ENCODE data around the gene PCNX2. TPM values are rescaled to one million over a fixed set of nuclear protein-coding genes. Genes with fewer than 3 reads are reported as not detected.

The PCNX2 gene
- total RNA-seq, 1 experiment from 2014 or later: 15.3 TPM

DNA sequence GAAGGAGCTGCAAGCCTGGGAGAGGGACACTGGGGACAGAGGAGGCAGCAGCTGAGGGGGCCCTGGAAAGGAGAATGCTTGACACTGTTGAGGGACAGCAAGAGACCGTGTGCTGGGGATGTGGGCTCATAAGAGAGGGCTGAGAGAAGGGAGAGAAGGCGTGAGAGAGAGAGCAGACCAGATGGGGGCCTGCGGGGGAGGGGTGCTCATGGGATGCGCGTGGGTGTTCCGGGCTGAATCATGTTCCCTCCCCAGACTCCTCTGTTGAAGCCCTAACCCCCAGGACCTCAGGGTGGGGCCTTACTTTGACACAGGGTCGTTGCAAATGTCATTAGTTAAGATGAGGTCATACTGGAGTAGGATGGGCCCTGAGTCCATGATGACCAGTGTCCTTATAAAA is 304.3 kb downstream of the PCNX2 start:
- H3K9ac ChIP-seq (ENCODE audit: low read length): no peak overlapping the region
- H3K36me3 ChIP-seq (ENCODE audit: control insufficient read depth in 1 of 2, insufficient read depth in 2 of 2, low read length in 2 of 2): peaks cover 0 to 6% of the 10 kb centered on the region in 2 experiments; a peak in 2 of 4 replicates
- H2AFZ ChIP-seq (ENCODE audit: low read depth, low read length, poor library complexity, severe bottlenecking): no peak overlapping the region
- no peaks in the 10 kb centered on the region for H3K9me2 ChIP-seq (ENCODE audit: insufficient read depth)
- no peak overlapping the region for H3K4me2 ChIP-seq (ENCODE audit: low read length)
- no peak for TF ChIP-seq ZNF274 (IDR thresholded peaks at IDR 0.05; ENCODE audit: low read depth, low read length)
- POLR2A ChIA-PET: no interaction called here
- H3K4me3 ChIP-seq (replicated peaks in 1 of 2; ENCODE audit: low read depth in 1 of 2, low read length in 2 of 2): no peak overlapping the region
- H3K27ac ChIP-seq (ENCODE audit: low read depth, low read length): no peak overlapping the region
- DNase-seq (ENCODE audit: low read depth, low spot score) (no peak), ATAC-seq (no peak)
- BruUV-seq (replicated peaks): no TSS peak
- peaks cover 5 to 8% of the 10 kb centered on the region in 2 experiments; a peak in 1 of 4 replicates for H3K4me1 ChIP-seq (ENCODE audit: control insufficient read depth in 1 of 2, insufficient read depth in 2 of 2, low read length in 2 of 2)
- H3K79me2 ChIP-seq (ENCODE audit: insufficient read depth, low read length): no peaks in the 10 kb centered on the region
- no peaks in the 10 kb centered on the region for H3K27me3 ChIP-seq (ENCODE audit: insufficient read depth, low read length)
- no peaks in the 10 kb centered on the region for H4K20me1 ChIP-seq (ENCODE audit: insufficient read depth)
- intact Hi-C loops (cut with micrococcal nuclease): no loop called here
- peaks cover 4 to 5% of the 10 kb centered on the region in 2 experiments; a peak in 2 of 4 replicates for H3K9me3 ChIP-seq (ENCODE audit: control insufficient read depth in 1 of 2, insufficient read depth in 1 of 2, low read depth in 1 of 2, low read length in 2 of 2)
- CTCF ChIA-PET: no interaction called here
- RAD21 ChIA-PET (ENCODE audit: low non-redundant PET in 1 of 2, low total read pairs in 2 of 2, uncharacterized antibody in 2 of 2, unreplicated experiment in 2 of 2): no interaction called here

DNA sequence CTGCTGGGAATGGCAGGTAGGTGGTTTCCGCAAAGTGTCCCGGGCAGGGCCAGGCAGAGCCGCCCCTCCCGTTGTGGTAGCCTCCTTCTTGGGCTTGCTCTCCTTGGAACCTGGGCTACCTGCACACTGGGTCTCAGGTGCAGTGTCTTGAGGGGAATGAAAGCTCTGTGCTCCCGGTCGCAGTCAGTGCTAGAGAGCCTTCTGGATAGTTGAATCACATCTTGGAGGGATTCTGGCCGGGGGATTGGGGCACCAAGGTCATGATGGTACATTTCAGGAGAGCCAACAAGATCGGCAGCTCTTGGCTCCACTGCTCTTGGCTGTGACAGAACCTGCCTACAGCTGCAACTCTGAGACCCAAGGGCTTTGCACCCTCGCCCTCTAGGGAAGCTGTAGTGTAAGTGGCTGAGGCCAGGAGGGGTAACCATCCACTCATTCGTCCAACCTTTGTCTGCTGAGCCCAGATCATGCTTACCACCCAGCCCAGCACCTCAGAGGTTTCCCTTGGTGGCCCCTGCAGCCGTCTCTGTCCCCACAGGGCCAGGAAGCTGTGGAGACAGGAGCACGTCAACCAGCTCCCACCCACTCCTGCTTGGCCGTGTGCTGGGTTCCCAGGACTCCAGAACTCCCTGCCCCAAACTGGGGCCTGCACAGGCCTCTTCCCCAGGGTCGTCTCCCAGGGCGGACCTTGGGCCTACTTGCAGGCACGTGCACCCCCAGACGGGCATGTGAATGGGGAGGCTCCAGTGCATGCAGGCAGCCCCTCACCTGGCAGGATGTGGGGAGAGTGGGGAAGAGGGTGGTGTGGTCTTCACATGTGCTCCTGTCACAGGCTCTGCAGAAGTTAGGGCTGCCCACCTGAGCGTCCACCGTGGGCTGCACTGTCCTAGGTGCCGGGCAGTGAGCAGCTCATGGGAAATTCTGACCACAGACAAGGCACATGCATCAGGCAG is 305.1 kb downstream of the PCNX2 start:
- ChIA-PET CTCF (no interaction called here), RAD21 (ENCODE audit: low non-redundant PET in 1 of 2, low total read pairs in 2 of 2, uncharacterized antibody in 2 of 2, unreplicated experiment in 2 of 2) (no interaction called here), POLR2A (no interaction called here)
- Histone ChIP-seq H2AFZ (ENCODE audit: low read depth, low read length, poor library complexity, severe bottlenecking) (no peak overlapping the region), H3K4me1 (ENCODE audit: control insufficient read depth in 1 of 2, insufficient read depth in 2 of 2, low read length in 2 of 2) (peaks cover 5 to 8% of the 10 kb centered on the region in 2 experiments; a peak in 1 of 4 replicates), H4K20me1 (ENCODE audit: insufficient read depth) (no peaks in the 10 kb centered on the region), H3K4me3 (replicated peaks in 1 of 2; ENCODE audit: low read depth in 1 of 2, low read length in 2 of 2) (no peak overlapping the region), H3K36me3 (ENCODE audit: control insufficient read depth in 1 of 2, insufficient read depth in 2 of 2, low read length in 2 of 2) (peaks cover 0 to 6% of the 10 kb centered on the region in 2 experiments; a peak in 2 of 4 replicates), H3K9me2 (ENCODE audit: insufficient read depth) (no peaks in the 10 kb centered on the region), H3K4me2 (ENCODE audit: low read length) (no peak overlapping the region), H3K27ac (ENCODE audit: low read depth, low read length) (no peak overlapping the region), H3K79me2 (ENCODE audit: insufficient read depth, low read length) (no peaks in the 10 kb centered on the region), H3K9me3 (ENCODE audit: control insufficient read depth in 1 of 2, insufficient read depth in 1 of 2, low read depth in 1 of 2, low read length in 2 of 2) (peaks cover 4 to 5% of the 10 kb centered on the region in 2 experiments; a peak in 2 of 4 replicates), H3K27me3 (ENCODE audit: insufficient read depth, low read length) (no peaks in the 10 kb centered on the region), H3K9ac (ENCODE audit: low read length) (no peak overlapping the region)
- DNase-seq (ENCODE audit: low read depth, low spot score): no peak
- no TSS peak for BruUV-seq (replicated peaks)
- intact Hi-C loops (cut with micrococcal nuclease): no loop called here
- ATAC-seq: no peak
- no peak for TF ChIP-seq YY1 (IDR thresholded peaks at IDR 0.05; ENCODE audit: extremely low read depth, insufficient replicate concordance, low read depth, low read length)
- TF ChIP-seq SIN3A (IDR thresholded peaks at IDR 0.05; ENCODE audit: low read depth): no peak
- no peak for TF ChIP-seq SP1 (IDR thresholded peaks at IDR 0.05; ENCODE audit: low read depth)
- TF ChIP-seq, protein P1, sequence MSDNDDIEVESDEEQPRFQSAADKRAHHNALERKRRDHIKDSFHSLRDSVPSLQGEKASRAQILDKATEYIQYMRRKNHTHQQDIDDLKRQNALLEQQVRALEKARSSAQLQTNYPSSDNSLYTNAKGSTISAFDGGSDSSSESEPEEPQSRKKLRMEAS (IDR thresholded peaks at IDR 0.05): no peak
- no peak for TF ChIP-seq ZFX (IDR thresholded peaks at IDR 0.05)
- TF ChIP-seq, protein P2, sequence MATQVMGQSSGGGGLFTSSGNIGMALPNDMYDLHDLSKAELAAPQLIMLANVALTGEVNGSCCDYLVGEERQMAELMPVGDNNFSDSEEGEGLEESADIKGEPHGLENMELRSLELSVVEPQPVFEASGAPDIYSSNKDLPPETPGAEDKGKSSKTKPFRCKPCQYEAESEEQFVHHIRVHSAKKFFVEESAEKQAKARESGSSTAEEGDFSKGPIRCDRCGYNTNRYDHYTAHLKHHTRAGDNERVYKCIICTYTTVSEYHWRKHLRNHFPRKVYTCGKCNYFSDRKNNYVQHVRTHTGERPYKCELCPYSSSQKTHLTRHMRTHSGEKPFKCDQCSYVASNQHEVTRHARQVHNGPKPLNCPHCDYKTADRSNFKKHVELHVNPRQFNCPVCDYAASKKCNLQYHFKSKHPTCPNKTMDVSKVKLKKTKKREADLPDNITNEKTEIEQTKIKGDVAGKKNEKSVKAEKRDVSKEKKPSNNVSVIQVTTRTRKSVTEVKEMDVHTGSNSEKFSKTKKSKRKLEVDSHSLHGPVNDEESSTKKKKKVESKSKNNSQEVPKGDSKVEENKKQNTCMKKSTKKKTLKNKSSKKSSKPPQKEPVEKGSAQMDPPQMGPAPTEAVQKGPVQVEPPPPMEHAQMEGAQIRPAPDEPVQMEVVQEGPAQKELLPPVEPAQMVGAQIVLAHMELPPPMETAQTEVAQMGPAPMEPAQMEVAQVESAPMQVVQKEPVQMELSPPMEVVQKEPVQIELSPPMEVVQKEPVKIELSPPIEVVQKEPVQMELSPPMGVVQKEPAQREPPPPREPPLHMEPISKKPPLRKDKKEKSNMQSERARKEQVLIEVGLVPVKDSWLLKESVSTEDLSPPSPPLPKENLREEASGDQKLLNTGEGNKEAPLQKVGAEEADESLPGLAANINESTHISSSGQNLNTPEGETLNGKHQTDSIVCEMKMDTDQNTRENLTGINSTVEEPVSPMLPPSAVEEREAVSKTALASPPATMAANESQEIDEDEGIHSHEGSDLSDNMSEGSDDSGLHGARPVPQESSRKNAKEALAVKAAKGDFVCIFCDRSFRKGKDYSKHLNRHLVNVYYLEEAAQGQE (IDR thresholded peaks at IDR 0.05; ENCODE audit: low read depth): no peak
- no peak for TF ChIP-seq JUND (IDR thresholded peaks at IDR 0.05)
- no peak for TF ChIP-seq ZNF274 (IDR thresholded peaks at IDR 0.05; ENCODE audit: low read depth, low read length)
- no peak for TF ChIP-seq EZH2phosphoT487 (IDR thresholded peaks at IDR 0.05; ENCODE audit: borderline replicate concordance)
- TF ChIP-seq, protein P3, sequence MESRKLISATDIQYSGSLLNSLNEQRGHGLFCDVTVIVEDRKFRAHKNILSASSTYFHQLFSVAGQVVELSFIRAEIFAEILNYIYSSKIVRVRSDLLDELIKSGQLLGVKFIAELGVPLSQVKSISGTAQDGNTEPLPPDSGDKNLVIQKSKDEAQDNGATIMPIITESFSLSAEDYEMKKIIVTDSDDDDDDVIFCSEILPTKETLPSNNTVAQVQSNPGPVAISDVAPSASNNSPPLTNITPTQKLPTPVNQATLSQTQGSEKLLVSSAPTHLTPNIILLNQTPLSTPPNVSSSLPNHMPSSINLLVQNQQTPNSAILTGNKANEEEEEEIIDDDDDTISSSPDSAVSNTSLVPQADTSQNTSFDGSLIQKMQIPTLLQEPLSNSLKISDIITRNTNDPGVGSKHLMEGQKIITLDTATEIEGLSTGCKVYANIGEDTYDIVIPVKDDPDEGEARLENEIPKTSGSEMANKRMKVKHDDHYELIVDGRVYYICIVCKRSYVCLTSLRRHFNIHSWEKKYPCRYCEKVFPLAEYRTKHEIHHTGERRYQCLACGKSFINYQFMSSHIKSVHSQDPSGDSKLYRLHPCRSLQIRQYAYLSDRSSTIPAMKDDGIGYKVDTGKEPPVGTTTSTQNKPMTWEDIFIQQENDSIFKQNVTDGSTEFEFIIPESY (IDR thresholded peaks at IDR 0.05; ENCODE audit: extremely low read depth, insufficient replicate concordance, low read length): no peak
- TF ChIP-seq RAD21 (IDR thresholded peaks at IDR 0.05; ENCODE audit: low read depth): no peak
- no peak for TF ChIP-seq ELF1 (IDR thresholded peaks at IDR 0.05; ENCODE audit: borderline replicate concordance, low read depth)
- no peak for TF ChIP-seq EGR1 (IDR thresholded peaks at IDR 0.05; ENCODE audit: low read depth)

Data from HCT116 (cell line).